K562 (cell line): ENCODE results near the gene ANKRD31. TPM values are rescaled to one million over a fixed set of nuclear protein-coding genes. Genes with fewer than 3 reads are reported as not detected.

Source experiments
- ATAC-seq: fragments of 200-7000 bp; cut with Tn5 transposase; 3 replicates; pipeline ENCODE4 v1.9.1; 2020; ENCODE audit warnings: moderate library complexity
- BruUV-seq: library from RNA; stranded (reverse); fragments of 400-500 nt; replicated peaks from 2 replicates; lab custom pipeline; 2021; lab: Mats Ljungman, UMichigan
- CTCF ChIA-PET: fragments of 300-600 bp; formaldehyde crosslinking; extraction: SDS; loops from one replicate; lab custom pipeline; 2021; ENCODE audit warnings: low intra/inter-chr PET ratio; lab: Yijun Ruan, JAX
- POLR2A ChIA-PET: fragments of 300-600, 350-650 bp; sonication (Branson Sonifier 250); formaldehyde crosslinking; extraction: SDS; loops from one replicate; lab custom pipeline; 2021; ENCODE audit warnings: antibody characterized with exemption, inconsistent platforms; lab: Yijun Ruan, JAX
- DNase-seq, 4 experiments: peaks; one replicate each; pipeline versions ENCODE4 v3.0.0 to v3.0.0-alpha.2; 2011 to 2018; ENCODE audit warnings: low spot score in 3 of 4, mixed read lengths in 3 of 4; ENCODE audit errors: extremely low read depth in 1 of 4
- FAIRE-seq: peaks from 2 replicates; lab custom pipeline; 2011; peaks lifted over from hg19 to GRCh38; lab: Jason Lieb, UNC
- H2AFZ ChIP-seq: 2 replicates; pipeline ENCODE4 v1.6.0; 2011; ENCODE audit warnings: low read depth, low read length, control low read depth, inconsistent platforms
- H3K27ac ChIP-seq: fragments of 200-600 bp; 3 replicates; pipeline ENCODE4 v1.8.0; 2011; ENCODE audit warnings: low read depth, mild to moderate bottlenecking, control low read depth, inconsistent platforms, low read length, moderate library complexity, mixed read lengths; ENCODE audit errors: extremely low read depth
- H3K27me3 ChIP-seq, 2 experiments: fragments of 300-600 bp in 1 of 2; 2 replicates in 1 of 2; 3 replicates in 1 of 2; pipeline versions ENCODE4 v1.6.0 to v1.8.0; 2011; ENCODE audit warnings: inconsistent platforms in 2 of 2, low read length in 2 of 2, mild to moderate bottlenecking in 1 of 2, mixed read lengths in 1 of 2, moderate library complexity in 1 of 2; ENCODE audit not compliant: control insufficient read depth in 2 of 2, insufficient read depth in 2 of 2
- H3K36me3 ChIP-seq: fragments of 300-600 bp; 3 replicates; pipeline ENCODE4 v1.8.0; 2011; ENCODE audit warnings: mild to moderate bottlenecking, low read length, inconsistent platforms; ENCODE audit not compliant: control insufficient read depth, insufficient read depth
- H3K4me1 ChIP-seq, 2 experiments: fragments of 200-600 bp in 1 of 2; replicated peaks in 1 of 2; 2 replicates in 1 of 2; 3 replicates in 1 of 2; pipeline versions ENCODE4 v1.5.1 to v1.8.0; 2011; ENCODE audit warnings: inconsistent platforms in 2 of 2, low read length in 2 of 2, mild to moderate bottlenecking in 1 of 2, mixed read lengths in 1 of 2, moderate library complexity in 1 of 2; ENCODE audit not compliant: control insufficient read depth in 2 of 2, insufficient read depth in 2 of 2
- H3K4me2 ChIP-seq: 2 replicates; pipeline ENCODE4 v1.6.1; 2011; ENCODE audit warnings: low read length, control low read depth, inconsistent platforms, mixed read lengths; ENCODE audit not compliant: insufficient read depth
- H3K4me3 ChIP-seq: fragments of 200-600 bp; sonication (generic), shearing (Covaris generic); 2 replicates; pipeline ENCODE4 v1.5.1; 2016; ENCODE audit warnings: control low read depth, inconsistent platforms
- H3K79me2 ChIP-seq: fragments of 200-600 bp; 3 replicates; pipeline ENCODE4 v1.8.0; 2011; ENCODE audit warnings: low read length, inconsistent platforms; ENCODE audit not compliant: control insufficient read depth, insufficient read depth
- H3K9ac ChIP-seq, 2 experiments: 2 replicates each; pipeline versions ENCODE4 v1.6.0 to v1.6.1; 2011; ENCODE audit warnings: low read depth in 2 of 2, low read length in 2 of 2, control low read depth in 1 of 2, inconsistent platforms in 1 of 2, mild to moderate bottlenecking in 1 of 2, mixed read lengths in 1 of 2; ENCODE audit not compliant: insufficient read depth in 1 of 2
- H3K9me1 ChIP-seq: one replicate; pipeline ENCODE4 v1.6.0; 2011; ENCODE audit warnings: inconsistent platforms, mild to moderate bottlenecking, low read length, moderate library complexity; ENCODE audit not compliant: control insufficient read depth, insufficient read depth
- H3K9me3 ChIP-seq: replicated peaks from 2 replicates; pipeline ENCODE4 v1.5.1; 2011; ENCODE audit warnings: low read depth, low read length, inconsistent platforms; ENCODE audit not compliant: control insufficient read depth, insufficient read depth
- H4K20me1 ChIP-seq: replicated peaks from 2 replicates; pipeline ENCODE4 v1.6.1; 2011; ENCODE audit warnings: low read length, inconsistent platforms, mixed read lengths; ENCODE audit not compliant: control insufficient read depth, insufficient read depth
- BMI1 ChIP-seq: fragments of 150-350 bp; IDR thresholded peaks from 2 replicates; pipeline ENCODE4 v1.6.1; 2014; ENCODE audit warnings: low read length
- ERF ChIP-seq: fragments of 450-650 bp; formaldehyde crosslinking; IDR thresholded peaks from 2 replicates; pipeline ENCODE4 v1.4.0; 2020; ENCODE audit warnings: mild to moderate bottlenecking, mixed read lengths
- ETV6 ChIP-seq, 3 experiments: fragments of 150-350 bp in 1 of 3; sonication (generic) in 1 of 3; formaldehyde crosslinking in 1 of 3; IDR thresholded peaks; 2 replicates each; pipeline versions ENCODE4 v1.6.1 to v1.8.0; 2014 to 2022; ENCODE audit warnings: borderline replicate concordance in 2 of 3, low read depth in 2 of 3, antibody characterized with exemption in 1 of 3, low read length in 1 of 3, mild to moderate bottlenecking in 1 of 3, missing genetic modification reagents in 1 of 3
- HDAC2 ChIP-seq: fragments of 450-650 bp; IDR thresholded peaks from 2 replicates; pipeline ENCODE4 v1.6.1; 2016; ENCODE audit warnings: mild to moderate bottlenecking
- MTF1 ChIP-seq: fragments of 250-450 bp; sonication (Bioruptor Pico); IDR thresholded peaks from 2 replicates; pipeline ENCODE4 v1.9.0; 2021; ENCODE audit warnings: moderate library complexity, mild to moderate bottlenecking, inconsistent platforms, borderline replicate concordance
- NR2C2 ChIP-seq, 2 experiments: fragments of 200-800 bp in 1 of 2; sonication (Bioruptor generic) in 1 of 2; sonication (generic) in 1 of 2; formaldehyde crosslinking in 1 of 2; IDR thresholded peaks; 2 replicates each; pipeline versions ENCODE4 v1.6.1 to v1.8.0; 2016 to 2022; ENCODE audit warnings: mild to moderate bottlenecking in 1 of 2, missing compliant biosample characterization in 1 of 2, missing genetic modification characterization in 1 of 2, missing genetic modification reagents in 1 of 2
- SETDB1 ChIP-seq: IDR thresholded peaks from one replicate; pipeline ENCODE4 v1.6.1; 2012; ENCODE audit warnings: low read length, control low read depth, inconsistent platforms
- WGBS: fragments of 100-300 bp; shearing (Covaris generic); methylation state at CpG from one replicate; pipeline ENCODE4 v1.1.6; 2016; ENCODE audit warnings: low coverage, mixed read lengths; ENCODE audit not compliant: insufficient coverage; ENCODE audit errors: missing lambda C conversion rate; 5-methylcytosine and 5-hydroxymethylcytosine counted together
- in situ Hi-C: fragments of 300-500 bp; cut with MboI; formaldehyde crosslinking; loops from 4 replicates; pipeline ENCODE4 v1.15.0; 2018; ENCODE audit warnings: inconsistent platforms, mixed read lengths
- intact Hi-C: fragments of 100-400 bp; cut with micrococcal nuclease; formaldehyde crosslinking; loops from 2 replicates; pipeline ENCODE4 v1.14.2; 2022
- polyA plus RNA-seq, 8 experiments: library from polyadenylated mRNA; depleted of rRNA in 4 of 8; stranded (reverse) in 5 of 8; unstranded in 3 of 8; fragments of >200 nt; fragmentation: Nextera tagmentation in 2 of 8; fragmentation: Illumina TruSeq in 1 of 8; extraction: Ambion mirVana in 2 of 8; extraction: Trizol in 1 of 8; gene quantifications; 2 replicates each; pipeline versions ENCODE4 v1.2.1 to v1.2.3, GENCODE V29; 2011 to 2014; ENCODE audit warnings: inconsistent platforms in 1 of 8, missing spikeins in 1 of 8
- total RNA-seq, 7 experiments: library from RNA; depleted of rRNA in 6 of 7; stranded (reverse); fragments of >200 nt in 6 of 7; fragmentation: Illumina TruSeq in 2 of 7; extraction: Trizol in 2 of 7; gene quantifications; 2 replicates each; pipeline versions ENCODE4 v1.2.1 to v1.2.3, GENCODE V29; 2011 to 2021; ENCODE audit warnings: low replicate concordance in 1 of 7
- TF ChIP-seq, protein P1 (sequence below): fragments of 250-450 bp; sonication (Bioruptor Pico); IDR thresholded peaks from 2 replicates; pipeline ENCODE4 v1.4.0; 2020; ENCODE audit warnings: mild to moderate bottlenecking, moderate library complexity

ANKRD31 gene
- total and polyA plus RNA-seq, 9 of the 15 experiments (the other 6 are each of a cell fraction or from before 2014, with no cell fraction given), result under 0.01 to 0.11 (median 0.05) TPM; not detected in 1

DNA sequence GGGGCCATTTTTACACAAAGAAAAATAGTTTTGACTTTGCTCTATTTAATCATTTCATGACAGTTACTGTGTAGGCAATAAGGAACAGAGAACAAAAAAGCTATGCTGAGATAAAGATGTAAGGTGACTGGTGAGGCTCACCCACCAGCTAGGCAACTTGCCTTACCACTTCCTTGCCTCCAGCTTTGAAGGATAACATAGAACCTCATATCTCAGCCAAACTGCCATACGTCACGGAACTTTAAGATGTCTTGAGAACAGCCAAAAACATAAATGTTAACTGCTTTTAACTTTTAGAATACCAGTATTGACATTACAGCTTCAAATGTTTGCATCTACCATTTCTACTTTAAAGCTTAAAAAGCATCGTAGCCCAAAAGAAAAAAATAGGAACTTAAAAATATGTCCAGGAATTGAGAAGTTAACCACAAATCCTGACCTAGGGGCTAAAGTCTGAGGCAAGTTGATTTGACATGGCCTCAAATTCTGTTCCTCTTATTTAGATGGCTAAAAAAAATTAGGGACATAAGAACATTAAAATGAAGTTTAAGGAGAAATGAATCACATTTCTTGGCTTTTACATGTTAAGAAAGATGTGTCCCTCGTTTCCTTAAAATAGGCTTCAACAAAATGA lies 176.6 kb downstream of the ANKRD31 start:
- Histone ChIP-seq H3K9me3 (no peaks in the 10 kb centered on the region), H3K4me3 (no peak overlapping the region), H3K27me3 (peaks cover 0 to 8% of the 10 kb centered on the region in 2 experiments; a peak in 1 of 5 replicates), H3K79me2 (no peaks in the 10 kb centered on the region), H3K4me1 (no peaks in the 10 kb centered on the region), H3K9ac (no peak overlapping the region), H2AFZ (no peak overlapping the region), H3K36me3 (no peaks in the 10 kb centered on the region), H4K20me1 (no peaks in the 10 kb centered on the region), H3K9me1 (no peaks in the 10 kb centered on the region), H3K27ac (no peak overlapping the region), H3K4me2 (no peak overlapping the region)
- FAIRE-seq (no peak), ATAC-seq (no peak), DNase-seq (no peak)
- CTCF ChIA-PET, result no interaction called here
- no TSS peak for BruUV-seq
- intact Hi-C loops, result no loop called here
- in situ Hi-C loops, result no loop called here
- TF ChIP-seq SETDB1 (no peak), NR2C2 (CRISPR knock-in tag; IDR thresholded peaks at IDR 0.05) (no peak), NR2C2 (tag; IDR thresholded peaks at IDR 0.05) (no peak), ERF (CRISPR knock-in tag) (no peak)
- POLR2A ChIA-PET, result no interaction called here
- WGBS, result 1% methylated on average over 4 of the region's 4 CpGs

DNA sequence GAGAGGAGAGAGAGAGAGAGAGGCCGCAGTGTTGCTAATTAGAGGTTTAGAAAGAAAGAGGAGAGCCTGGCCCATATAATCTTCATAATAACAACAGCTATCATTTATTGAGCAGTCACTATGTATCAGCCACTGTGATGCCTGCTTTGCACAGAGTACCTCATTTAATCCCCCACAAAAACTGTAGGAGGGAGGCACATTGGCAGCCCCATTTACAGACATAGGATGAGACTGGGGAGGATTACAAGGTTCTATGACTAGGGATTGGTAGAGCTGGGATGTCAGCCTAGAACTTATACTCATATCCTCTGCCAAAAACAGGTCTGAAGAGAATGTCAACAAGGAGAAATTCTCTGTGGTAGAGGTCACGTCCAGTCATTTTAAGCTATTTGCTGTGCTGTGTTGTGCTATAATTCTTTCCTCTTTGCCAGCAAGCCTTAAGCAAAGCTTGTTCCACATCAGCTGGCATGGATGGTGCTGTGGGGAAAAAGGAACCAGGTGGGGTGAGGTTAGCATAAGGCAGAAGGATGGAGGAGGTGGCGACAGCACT lies 177.6 kb downstream of the ANKRD31 start:
- intact Hi-C loops (no loop called here), in situ Hi-C loops (no loop called here)
- ChIA-PET POLR2A (no interaction called here), CTCF (no interaction called here)
- DNase-seq (no peak), FAIRE-seq (no peak), ATAC-seq (no peak)
- no peak overlapping the region for H3K9ac ChIP-seq
- no peaks in the 10 kb centered on the region for H3K36me3 ChIP-seq
- BruUV-seq, result no TSS peak
- H3K4me2 ChIP-seq, result no peak overlapping the region
- H2AFZ ChIP-seq, result no peak overlapping the region
- H3K27me3 ChIP-seq, result peaks cover 9 to 16% of the 10 kb centered on the region in 2 experiments
- H3K4me1 ChIP-seq, result no peaks in the 10 kb centered on the region
- H3K27ac ChIP-seq, result no peak overlapping the region
- no peak overlapping the region for H3K4me3 ChIP-seq
- no peaks in the 10 kb centered on the region for H3K9me3 ChIP-seq
- H3K9me1 ChIP-seq, result no peaks in the 10 kb centered on the region
- TF ChIP-seq HDAC2 (no peak), BMI1 (no peak), ETV6 (IDR thresholded peaks at IDR 0.05; ENCODE audit: borderline replicate concordance in 1 of 2, low read depth in 2 of 2, low read length in 1 of 2) (no peak), ETV6 (CRISPR knock-in tag; IDR thresholded peaks at IDR 0.05; ENCODE audit: borderline replicate concordance) (no peak), MTF1 (CRISPR knock-in tag) (no peak)
- TF ChIP-seq, protein P1, sequence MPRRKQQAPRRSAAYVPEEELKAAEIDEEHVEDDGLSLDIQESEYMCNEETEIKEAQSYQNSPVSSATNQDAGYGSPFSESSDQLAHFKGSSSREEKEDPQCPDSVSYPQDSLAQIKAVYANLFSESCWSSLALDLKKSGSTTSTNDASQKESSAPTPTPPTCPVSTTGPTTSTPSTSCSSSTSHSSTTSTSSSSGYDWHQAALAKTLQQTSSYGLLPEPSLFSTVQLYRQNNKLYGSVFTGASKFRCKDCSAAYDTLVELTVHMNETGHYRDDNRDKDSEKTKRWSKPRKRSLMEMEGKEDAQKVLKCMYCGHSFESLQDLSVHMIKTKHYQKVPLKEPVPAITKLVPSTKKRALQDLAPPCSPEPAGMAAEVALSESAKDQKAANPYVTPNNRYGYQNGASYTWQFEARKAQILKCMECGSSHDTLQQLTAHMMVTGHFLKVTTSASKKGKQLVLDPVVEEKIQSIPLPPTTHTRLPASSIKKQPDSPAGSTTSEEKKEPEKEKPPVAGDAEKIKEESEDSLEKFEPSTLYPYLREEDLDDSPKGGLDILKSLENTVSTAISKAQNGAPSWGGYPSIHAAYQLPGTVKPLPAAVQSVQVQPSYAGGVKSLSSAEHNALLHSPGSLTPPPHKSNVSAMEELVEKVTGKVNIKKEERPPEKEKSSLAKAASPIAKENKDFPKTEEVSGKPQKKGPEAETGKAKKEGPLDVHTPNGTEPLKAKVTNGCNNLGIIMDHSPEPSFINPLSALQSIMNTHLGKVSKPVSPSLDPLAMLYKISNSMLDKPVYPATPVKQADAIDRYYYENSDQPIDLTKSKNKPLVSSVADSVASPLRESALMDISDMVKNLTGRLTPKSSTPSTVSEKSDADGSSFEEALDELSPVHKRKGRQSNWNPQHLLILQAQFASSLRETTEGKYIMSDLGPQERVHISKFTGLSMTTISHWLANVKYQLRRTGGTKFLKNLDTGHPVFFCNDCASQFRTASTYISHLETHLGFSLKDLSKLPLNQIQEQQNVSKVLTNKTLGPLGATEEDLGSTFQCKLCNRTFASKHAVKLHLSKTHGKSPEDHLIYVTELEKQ (CRISPR knock-in tag), result no peak
- TF ChIP-seq, all 486 proteins: peak for 0
- no peaks in the 10 kb centered on the region for H4K20me1 ChIP-seq
- WGBS, result 0% methylated on average over 3 of the region's 3 CpGs
- no peaks in the 10 kb centered on the region for H3K79me2 ChIP-seq
